ENCODE measurements around the gene MMS19. TPM values are rescaled to one million over a fixed set of nuclear protein-coding genes. Genes with fewer than 3 reads are reported as not detected.

The MMS19 gene
- total RNA-seq, 2 experiments from 2014 or later, result 81.1 to 81.6 TPM

GRCh38 chr10:97519342-97519741, 21.1 kb upstream of the MMS19 start:
- Mint-ChIP-seq H3K27ac (no peak overlapping the region), H3K27me3 (peaks cover 26% of the 10 kb centered on the region), H3K36me3 (no peaks in the 10 kb centered on the region), H3K9me3 (ENCODE audit: low read depth) (no peaks in the 10 kb centered on the region), H3K4me1 (peaks cover 3% of the 10 kb centered on the region), H3K4me3 (no peak overlapping the region)
- DNase-seq (no peak), ATAC-seq (no peak)
- CTCF ChIA-PET, result interaction anchor here (3.7 kb wide), 1 partner anchor 15 kb away, joined by 11 read pairs; no protein-coding TSS in a partner anchor

GRCh38 chr10:97518301-97519043, 20.2 kb upstream of the MMS19 start:
- H3K36me3 Mint-ChIP-seq, result no peaks in the 10 kb centered on the region
- CTCF ChIA-PET, result no interaction called here
- peaks cover 28% of the 10 kb centered on the region for H3K27me3 Mint-ChIP-seq
- DNase-seq (no peak), ATAC-seq (no peak)
- peaks cover 3% of the 10 kb centered on the region for H3K4me1 Mint-ChIP-seq
- H3K27ac Mint-ChIP-seq, result no peak overlapping the region
- no peaks in the 10 kb centered on the region for H3K9me3 Mint-ChIP-seq (ENCODE audit: low read depth)
- H3K4me3 Mint-ChIP-seq, result no peak overlapping the region

GRCh38 chr10:97517778-97518300, 19.6 kb upstream of the MMS19 start:
- Mint-ChIP-seq H3K27ac (no peak overlapping the region), H3K9me3 (ENCODE audit: low read depth) (no peaks in the 10 kb centered on the region), H3K4me1 (peaks cover 3% of the 10 kb centered on the region), H3K27me3 (peaks cover 29% of the 10 kb centered on the region), H3K4me3 (no peak overlapping the region), H3K36me3 (no peaks in the 10 kb centered on the region)
- CTCF ChIA-PET, result no interaction called here
- no peak for DNase-seq
- ATAC-seq, result no peak

DNA sequence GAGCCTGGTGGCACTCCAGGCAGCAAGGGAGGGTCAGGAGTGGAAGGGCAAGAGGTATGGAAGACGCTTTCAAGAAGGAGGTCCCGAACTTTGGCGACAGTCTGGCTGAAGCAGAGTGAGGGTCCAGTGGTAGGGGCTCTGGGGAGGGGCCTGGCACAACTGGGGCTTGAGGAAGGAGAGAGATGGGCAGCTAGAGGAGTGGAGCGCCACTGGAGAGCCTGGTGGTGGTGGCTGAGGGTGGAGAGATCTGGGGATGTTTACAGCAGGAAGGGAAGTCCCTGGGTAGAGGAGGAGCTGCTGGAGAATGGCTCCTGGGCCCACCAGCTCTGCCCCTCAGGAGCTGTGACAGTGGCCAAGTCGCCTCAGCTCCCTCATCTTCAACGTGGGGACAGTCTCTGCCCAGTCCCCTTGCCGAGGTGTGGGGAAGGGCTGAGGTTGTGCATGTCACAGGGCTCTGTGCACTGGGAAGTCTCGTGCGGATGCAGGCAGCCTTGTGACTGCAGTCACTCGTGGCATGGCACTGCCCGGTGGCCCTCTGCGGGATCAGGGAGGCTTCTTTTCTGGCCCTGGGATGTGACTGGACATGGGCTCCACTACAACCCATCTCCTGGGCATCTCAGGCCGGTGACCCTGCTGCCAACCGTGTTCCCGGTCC, 19.0 kb upstream of the MMS19 start:
- H3K36me3 Mint-ChIP-seq, result no peaks in the 10 kb centered on the region
- H3K27me3 Mint-ChIP-seq, result peaks cover 24% of the 10 kb centered on the region
- ATAC-seq (no peak), DNase-seq (no peak)
- no peak overlapping the region for H3K4me3 Mint-ChIP-seq
- no peaks in the 10 kb centered on the region for H3K9me3 Mint-ChIP-seq (ENCODE audit: low read depth)
- peaks cover 3% of the 10 kb centered on the region for H3K4me1 Mint-ChIP-seq
- no peak overlapping the region for H3K27ac Mint-ChIP-seq
- CTCF ChIA-PET, result no interaction called here

GRCh38 chr10:97515271-97515978, 17.2 kb upstream of the MMS19 start:
- DNase-seq, result no peak
- Mint-ChIP-seq H3K9me3 (ENCODE audit: low read depth) (no peaks in the 10 kb centered on the region), H3K36me3 (no peaks in the 10 kb centered on the region), H3K4me1 (peaks cover 3% of the 10 kb centered on the region), H3K27ac (no peak overlapping the region), H3K4me3 (no peak overlapping the region), H3K27me3 (peaks cover 16% of the 10 kb centered on the region)
- ATAC-seq, result no peak
- CTCF ChIA-PET, result interaction anchor here (0.8 kb wide), 1 partner anchor 56 kb away, joined by 4 read pairs; no protein-coding TSS in a partner anchor

DNA sequence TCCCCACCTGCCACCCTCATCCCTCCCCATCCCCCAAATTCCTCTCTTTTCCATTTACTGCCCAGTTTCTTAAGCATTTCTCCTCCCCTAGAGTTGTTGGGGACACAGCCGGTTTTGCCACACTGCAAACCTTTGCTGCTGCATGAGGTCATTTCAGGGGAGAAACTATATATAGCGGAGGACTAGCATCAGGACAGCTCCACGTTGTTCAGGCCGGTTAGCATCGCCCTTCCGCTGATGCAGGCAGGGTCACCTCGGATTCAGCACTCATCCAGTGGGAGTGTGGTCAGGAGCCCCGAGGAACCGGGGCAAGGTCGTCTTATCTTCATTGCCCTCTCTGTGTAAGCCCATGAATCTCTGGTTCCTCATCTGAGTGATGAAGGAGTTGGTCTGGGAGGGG, 16.1 kb upstream of the MMS19 start:
- CTCF ChIA-PET, result no interaction called here
- no peak overlapping the region for H3K27ac Mint-ChIP-seq
- peaks cover 12% of the 10 kb centered on the region for H3K27me3 Mint-ChIP-seq
- DNase-seq, result no peak
- no peak overlapping the region for H3K4me3 Mint-ChIP-seq
- ATAC-seq, result no peak
- no peaks in the 10 kb centered on the region for H3K9me3 Mint-ChIP-seq (ENCODE audit: low read depth)
- no peaks in the 10 kb centered on the region for H3K36me3 Mint-ChIP-seq
- H3K4me1 Mint-ChIP-seq, result no peaks in the 10 kb centered on the region

- Mint-ChIP-seq H3K4me3 (no peak overlapping the region), H3K27ac (no peak overlapping the region), H3K9me3 (ENCODE audit: low read depth) (no peaks in the 10 kb centered on the region), H3K36me3 (no peaks in the 10 kb centered on the region), H3K4me1 (no peaks in the 10 kb centered on the region), H3K27me3 (peaks cover 12% of the 10 kb centered on the region)
- DNase-seq (no peak), ATAC-seq (no peak)
- CTCF ChIA-PET, result no interaction called here
These were observed 14.8 kb upstream of the MMS19 start for GRCh38 chr10:97512993-97513392.

DNA sequence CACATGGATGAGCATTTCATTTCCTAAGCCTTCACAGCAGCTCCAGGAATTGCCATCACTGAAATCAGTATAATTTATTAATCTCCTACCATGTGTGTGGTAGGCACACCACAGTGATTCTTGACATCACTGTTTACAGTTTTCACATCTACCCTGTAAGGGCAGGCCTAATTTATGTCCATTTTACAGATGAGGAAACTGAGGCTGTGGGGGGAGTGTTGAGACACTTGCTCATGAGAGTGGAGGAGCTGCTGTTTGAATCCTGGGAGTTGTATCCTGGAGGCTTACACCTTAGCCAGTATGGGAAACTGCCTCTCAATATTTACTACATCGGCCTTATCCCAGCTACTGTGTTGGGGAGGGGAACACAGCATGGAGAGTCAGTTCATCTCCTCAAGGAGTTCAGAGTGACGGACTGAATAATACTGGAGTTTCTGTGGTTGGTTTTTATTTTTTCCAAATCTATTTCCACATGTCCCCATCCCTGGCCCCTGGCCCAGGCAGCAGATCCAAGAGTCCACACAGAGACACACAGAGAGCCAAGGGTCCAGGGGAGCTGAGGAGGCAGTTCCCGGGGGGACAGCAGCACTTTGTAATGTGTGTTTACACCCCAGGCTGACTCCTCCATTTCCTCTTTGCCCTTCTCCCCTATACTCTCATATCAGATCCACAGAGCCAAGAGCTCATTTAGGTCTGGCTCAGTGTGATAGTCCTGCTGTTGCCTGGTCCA, 13.7 kb upstream of the MMS19 start:
- H3K27ac Mint-ChIP-seq, result no peak overlapping the region
- CTCF ChIA-PET, result no interaction called here

GRCh38 chr10:97510686-97511085, 12.5 kb upstream of the MMS19 start:
- H3K27ac Mint-ChIP-seq, result no peak overlapping the region
- no peaks in the 10 kb centered on the region for H3K9me3 Mint-ChIP-seq (ENCODE audit: low read depth)
- DNase-seq, result no peak
- H3K36me3 Mint-ChIP-seq, result no peaks in the 10 kb centered on the region
- peaks cover 20% of the 10 kb centered on the region for H3K27me3 Mint-ChIP-seq
- CTCF ChIA-PET, result interaction anchor here (1.0 kb wide), 1 partner anchor 23 kb away, joined by 3 read pairs; no protein-coding TSS in a partner anchor
- H3K4me3 Mint-ChIP-seq, result no peak overlapping the region
- no peak for ATAC-seq
- H3K4me1 Mint-ChIP-seq, result no peaks in the 10 kb centered on the region

More for the DNA sequence above, 13.7 kb upstream of the MMS19 start:
- Mint-ChIP-seq H3K9me3 (ENCODE audit: low read depth) (no peaks in the 10 kb centered on the region), H3K27me3 (peaks cover 14% of the 10 kb centered on the region), H3K36me3 (no peaks in the 10 kb centered on the region), H3K4me3 (no peak overlapping the region), H3K4me1 (no peaks in the 10 kb centered on the region)
- DNase-seq (no peak), ATAC-seq (no peak)

GRCh38 chr10:97509120-97509680, 11.0 kb upstream of the MMS19 start:
- DNase-seq (no peak), ATAC-seq (no peak)
- Mint-ChIP-seq H3K4me3 (no peak overlapping the region), H3K27ac (no peak overlapping the region), H3K27me3 (peaks cover 17% of the 10 kb centered on the region), H3K36me3 (no peaks in the 10 kb centered on the region), H3K4me1 (no peaks in the 10 kb centered on the region), H3K9me3 (ENCODE audit: low read depth) (no peaks in the 10 kb centered on the region)
- CTCF ChIA-PET, result no interaction called here

DNA sequence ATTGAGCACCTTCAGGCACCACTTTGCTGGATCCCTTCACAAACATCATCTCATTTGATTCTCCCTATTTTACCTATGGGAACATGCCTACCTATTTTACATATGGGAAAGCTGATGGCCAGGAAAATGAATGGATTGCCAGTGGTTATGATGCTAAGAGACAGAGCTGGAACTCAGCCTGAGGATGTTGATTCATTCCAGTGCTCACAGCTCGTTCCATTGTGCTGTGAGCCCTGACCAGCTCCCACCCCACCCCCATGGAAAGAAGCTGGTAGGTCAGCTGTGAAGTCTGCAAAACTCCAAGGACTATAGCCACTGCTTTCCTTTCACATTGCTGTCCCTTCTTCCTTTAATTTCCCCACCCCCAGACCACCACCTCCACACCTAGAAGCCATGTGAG, 10.1 kb upstream of the MMS19 start:
- no peak overlapping the region for H3K4me3 Mint-ChIP-seq
- H3K27me3 Mint-ChIP-seq, result peaks cover 19% of the 10 kb centered on the region
- no peaks in the 10 kb centered on the region for H3K9me3 Mint-ChIP-seq (ENCODE audit: low read depth)
- no peak overlapping the region for H3K27ac Mint-ChIP-seq
- H3K4me1 Mint-ChIP-seq, result no peaks in the 10 kb centered on the region
- no peak for DNase-seq
- no peak for ATAC-seq
- no peaks in the 10 kb centered on the region for H3K36me3 Mint-ChIP-seq
- CTCF ChIA-PET, result no interaction called here

GRCh38 chr10:97506199-97506991, 8.2 kb upstream of the MMS19 start:
- Mint-ChIP-seq H3K4me3 (no peak overlapping the region), H3K27ac (no peak overlapping the region), H3K9me3 (ENCODE audit: low read depth) (no peaks in the 10 kb centered on the region), H3K36me3 (no peaks in the 10 kb centered on the region), H3K4me1 (no peaks in the 10 kb centered on the region), H3K27me3 (peaks cover 33% of the 10 kb centered on the region)
- DNase-seq (no peak), ATAC-seq (no peak)
- CTCF ChIA-PET, result no interaction called here

All from activated CD8-positive, alpha-beta memory T cell treated with anti-CD3 and anti-CD28 coated beads, Interleukin-2, amount 10 ng/mL, durations not matched to agents 7 days and 5 days (primary cell).